Epithelial cell of umbilical artery (primary cell): ENCODE data around the gene TMEM175. TPM values are rescaled to one million over a fixed set of nuclear protein-coding genes. Genes with fewer than 3 reads are reported as not detected.

Source experiments
- total RNA-seq: library from RNA; depleted of rRNA; stranded (reverse); fragments of >200 nt; gene quantifications from 2 replicates; pipeline ENCODE4 v1.2.3, GENCODE V29; 2014

TMEM175 gene
- 4.5 and 4.7 TPM in 2 replicates for total RNA-seq

GRCh38 chr4:931960-932712 is at the start of gene TMEM175, which contains the start of gene GAK:
TSS of gene TMEM175 (plus strand) at chr4:932460. CDS start at chr4:947740, 15,280 bp downstream.
TSS of gene GAK (minus strand) at chr4:932316. CDS start at chr4:932187, 129 bp downstream.

GRCh38 chr4:973431-974397 is 41.5 kb downstream of the TMEM175 start, which contains the start of gene DGKQ:
TSS of gene DGKQ (minus strand) at chr4:973569. CDS start at chr4:973482, 87 bp downstream.

GRCh38 chr4:986879-987623 is 54.8 kb downstream of the TMEM175 start, which contains the start of gene IDUA:
TSS of gene IDUA (plus strand) at chr4:987044. CDS start at chr4:987085, 41 bp downstream.

GRCh38 chr4:993111-994029 is 61.1 kb downstream of the TMEM175 start, which contains the start of gene SLC26A1:
TSS of gene SLC26A1 (minus strand) at chr4:993404. CDS start at chr4:991703, 1,701 bp downstream.

Other genes with a start within 250 kb of the TMEM175 start
- gene SLC49A3, start 243.3 kb upstream of the TMEM175 start, total RNA-seq = 1.9 and 5.2 TPM in 2 replicates
- gene PCGF3, start 226.6 kb upstream of the TMEM175 start, total RNA-seq = 46.4 and 62.9 TPM in 2 replicates
- not detected in 2 replicates for gene CPLX1, start 106.3 kb upstream of the TMEM175 start, total RNA-seq
- gene GAK, start 144 bp upstream of the TMEM175 start, total RNA-seq = 45.4 and 46.4 TPM in 2 replicates
- 17.9 and 18.8 TPM in 2 replicates for gene DGKQ, start 41.1 kb downstream of the TMEM175 start, total RNA-seq
- 3.0 and 6.8 TPM in 2 replicates for gene IDUA, start 54.6 kb downstream of the TMEM175 start, total RNA-seq
- not detected in 2 replicates for gene SLC26A1, start 60.9 kb downstream of the TMEM175 start, total RNA-seq
- gene FGFRL1, start 79.2 kb downstream of the TMEM175 start, total RNA-seq = 4.7 and 10.7 TPM in 2 replicates
- 0.32 and 0.91 TPM in 2 replicates for gene RNF212, start 181.1 kb downstream of the TMEM175 start, total RNA-seq
- 2.6 and 19.9 TPM in 2 replicates for gene SPON2, start 240.1 kb downstream of the TMEM175 start, total RNA-seq